HT-29 (cell line): ENCODE data around the gene NFX1. TPM values are rescaled to one million over a fixed set of nuclear protein-coding genes. Genes with fewer than 3 reads are reported as not detected.

Source experiments
- DNase-seq: peaks from one replicate; pipeline ENCODE4 v3.0.0-alpha.2; 2015; ENCODE audit warnings: low spot score
- small RNA-seq: library from RNA; depleted of rRNA; stranded (forward); fragments of <200 nt; gene quantifications from one replicate; pipeline ENCODE3, GENCODE V24; 2014
- total RNA-seq: library from RNA; depleted of rRNA; stranded (reverse); fragments of >200 nt; shearing (Covaris generic); gene quantifications from 2 replicates; pipeline ENCODE4 v1.2.3, GENCODE V29; 2014; rRNA removed

NFX1 gene
- total RNA-seq, 1 experiment from 2014 or later = 15.2 TPM

- no peak for DNase-seq
These were observed 129.5 kb downstream of the NFX1 start for GRCh38 chr9:33419708-33420303.

Small RNA genes lying within 50 kb of the gene (small RNA-seq; reads per million reads assigned to genes)
- not detected for gene RF00019

Other genes starting within 250 kb of the NFX1 start
- 11.5 and 11.8 TPM in 2 replicates for gene SMU1, start 213.8 kb upstream of the NFX1 start, total RNA-seq
- gene B4GALT1, start 123.2 kb upstream of the NFX1 start, total RNA-seq = 14.6 and 16.9 TPM in 2 replicates
- gene SPINK4, start 50.3 kb upstream of the NFX1 start, total RNA-seq = 1.3 TPM in 1 of 2 replicates, not detected in the other
- 70.0 and 78.4 TPM in 2 replicates for gene BAG1, start 25.8 kb upstream of the NFX1 start, total RNA-seq
- gene CHMP5, start 25.5 kb upstream of the NFX1 start, total RNA-seq = 24.7 and 29.2 TPM in 2 replicates
- 0.21 and 0.58 TPM in 2 replicates for gene AQP7, start 112.1 kb downstream of the NFX1 start, total RNA-seq
- 82.7 and 116 TPM in 2 replicates for gene AQP3, start 157.1 kb downstream of the NFX1 start, total RNA-seq
- 53.5 and 54.4 TPM in 2 replicates for gene NOL6, start 183.4 kb downstream of the NFX1 start, total RNA-seq
- gene ANKRD18B, start 233.7 kb downstream of the NFX1 start, total RNA-seq = not detected in 2 replicates